ENCODE measurements around the gene DCUN1D3. TPM values are rescaled to one million over a fixed set of nuclear protein-coding genes. Genes with fewer than 3 reads are reported as not detected.

DCUN1D3 gene
- total and polyA plus RNA-seq, 9 donors = 2.6 to 18.2 (median 12.2) TPM

DNA sequence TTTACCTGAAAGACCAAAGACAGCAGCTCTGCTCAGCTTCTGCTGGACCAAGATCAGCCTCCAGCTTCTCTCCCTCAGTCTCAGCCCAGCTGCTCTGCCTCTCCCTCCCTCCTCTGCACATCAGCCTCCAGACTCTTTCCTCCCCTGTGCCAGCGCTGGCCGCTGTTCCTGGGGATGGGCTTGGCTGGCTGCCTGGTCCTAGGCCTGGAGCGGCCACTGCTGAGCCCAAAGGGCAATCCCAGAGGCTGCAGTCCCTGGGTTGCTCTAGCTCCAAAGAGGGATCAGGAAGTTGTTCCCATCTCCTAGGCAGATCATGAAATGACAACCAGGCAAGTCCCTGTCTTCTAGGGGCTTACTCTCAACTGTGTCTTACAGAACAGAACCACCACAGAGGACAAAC, 31.3 kb downstream of the DCUN1D3 start:
- H3K9me3 ChIP-seq = no peaks in the 10 kb centered on the region
- no peaks in the 10 kb centered on the region for H3K27me3 ChIP-seq
- H3K4me3 ChIP-seq = no peak overlapping the region
- TF ChIP-seq EP300 (IDR thresholded peaks at IDR 0.05) (no peak), POLR2A (IDR thresholded peaks at IDR 0.05) (no peak)
- TF ChIP-seq, protein P1, sequence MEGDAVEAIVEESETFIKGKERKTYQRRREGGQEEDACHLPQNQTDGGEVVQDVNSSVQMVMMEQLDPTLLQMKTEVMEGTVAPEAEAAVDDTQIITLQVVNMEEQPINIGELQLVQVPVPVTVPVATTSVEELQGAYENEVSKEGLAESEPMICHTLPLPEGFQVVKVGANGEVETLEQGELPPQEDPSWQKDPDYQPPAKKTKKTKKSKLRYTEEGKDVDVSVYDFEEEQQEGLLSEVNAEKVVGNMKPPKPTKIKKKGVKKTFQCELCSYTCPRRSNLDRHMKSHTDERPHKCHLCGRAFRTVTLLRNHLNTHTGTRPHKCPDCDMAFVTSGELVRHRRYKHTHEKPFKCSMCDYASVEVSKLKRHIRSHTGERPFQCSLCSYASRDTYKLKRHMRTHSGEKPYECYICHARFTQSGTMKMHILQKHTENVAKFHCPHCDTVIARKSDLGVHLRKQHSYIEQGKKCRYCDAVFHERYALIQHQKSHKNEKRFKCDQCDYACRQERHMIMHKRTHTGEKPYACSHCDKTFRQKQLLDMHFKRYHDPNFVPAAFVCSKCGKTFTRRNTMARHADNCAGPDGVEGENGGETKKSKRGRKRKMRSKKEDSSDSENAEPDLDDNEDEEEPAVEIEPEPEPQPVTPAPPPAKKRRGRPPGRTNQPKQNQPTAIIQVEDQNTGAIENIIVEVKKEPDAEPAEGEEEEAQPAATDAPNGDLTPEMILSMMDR (IDR thresholded peaks at IDR 0.05) = no peak
- no peaks in the 10 kb centered on the region for H3K36me3 ChIP-seq
- 0 to 10% (median 5%) methylated on average over 3 of the region's 3 CpGs for WGBS, 3 donors
- H3K4me1 ChIP-seq (ENCODE audit: insufficient read depth) = peaks cover 19% of the 10 kb centered on the region
- H3K27ac ChIP-seq = no peak overlapping the region
- intact Hi-C loops (cut with DNase I) = no loop called here
- peak; percentile 84 to 89 (median 85) for DNase-seq

DNA sequence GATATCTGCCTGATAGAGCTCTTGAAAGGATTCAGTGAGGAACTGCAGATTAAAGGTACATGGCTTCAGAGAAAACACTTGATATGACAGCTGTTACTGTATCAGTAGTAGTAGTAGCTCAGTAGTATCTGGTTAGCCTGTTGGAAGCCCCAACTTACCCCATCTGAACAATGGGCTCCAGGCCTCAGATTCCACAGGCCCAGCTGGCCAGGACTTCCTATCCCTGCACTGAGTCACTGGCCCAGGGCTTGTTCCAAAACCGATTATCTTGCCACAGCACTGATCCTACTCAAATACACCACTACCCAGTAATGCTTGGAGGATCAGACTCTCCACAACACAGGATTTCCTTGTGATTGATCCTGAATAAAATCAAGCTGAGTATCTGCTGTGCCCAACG, 32.6 kb downstream of the DCUN1D3 start:
- Histone ChIP-seq H3K27me3 (no peaks in the 10 kb centered on the region), H3K4me1 (ENCODE audit: insufficient read depth) (peaks cover 19% of the 10 kb centered on the region), H3K4me3 (no peak overlapping the region), H3K27ac (no peak overlapping the region), H3K36me3 (no peaks in the 10 kb centered on the region), H3K9me3 (no peaks in the 10 kb centered on the region)
- TF ChIP-seq POLR2A (IDR thresholded peaks at IDR 0.05) (no peak), EP300 (IDR thresholded peaks at IDR 0.05) (no peak)
- TF ChIP-seq, protein P1 (IDR thresholded peaks at IDR 0.05) = no peak
- 73 to 85% (median 74%) methylated on average over 2 of the region's 2 CpGs for WGBS, 3 donors
- no peak for DNase-seq
- intact Hi-C loops (cut with DNase I) = no loop called here

DNA sequence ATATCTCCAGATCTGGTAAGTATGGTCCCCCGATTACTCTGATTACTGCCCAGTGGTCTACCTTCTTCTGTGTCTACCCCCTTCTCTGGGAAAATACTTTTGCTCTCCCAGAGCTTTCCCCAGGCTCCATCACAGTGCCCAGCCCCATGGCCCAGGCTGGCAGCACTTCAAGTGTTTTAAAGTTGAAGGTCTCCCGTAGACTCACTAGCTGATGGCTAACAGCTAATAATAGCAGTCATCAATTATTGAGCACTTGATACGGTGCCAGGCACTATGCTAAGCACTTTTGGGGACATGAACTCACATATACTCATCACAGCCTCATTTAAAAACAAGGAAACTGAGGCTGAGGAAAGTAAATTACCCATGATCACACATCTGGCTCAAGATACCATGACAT, 33.4 kb downstream of the DCUN1D3 start:
- WGBS, 3 donors = 68 to 75% (median 74%) methylated on average over 3 of the region's 3 CpGs
- intact Hi-C loops (cut with DNase I) = no loop called here
- H3K4me1 ChIP-seq (ENCODE audit: insufficient read depth) = peaks cover 19% of the 10 kb centered on the region

DNA sequence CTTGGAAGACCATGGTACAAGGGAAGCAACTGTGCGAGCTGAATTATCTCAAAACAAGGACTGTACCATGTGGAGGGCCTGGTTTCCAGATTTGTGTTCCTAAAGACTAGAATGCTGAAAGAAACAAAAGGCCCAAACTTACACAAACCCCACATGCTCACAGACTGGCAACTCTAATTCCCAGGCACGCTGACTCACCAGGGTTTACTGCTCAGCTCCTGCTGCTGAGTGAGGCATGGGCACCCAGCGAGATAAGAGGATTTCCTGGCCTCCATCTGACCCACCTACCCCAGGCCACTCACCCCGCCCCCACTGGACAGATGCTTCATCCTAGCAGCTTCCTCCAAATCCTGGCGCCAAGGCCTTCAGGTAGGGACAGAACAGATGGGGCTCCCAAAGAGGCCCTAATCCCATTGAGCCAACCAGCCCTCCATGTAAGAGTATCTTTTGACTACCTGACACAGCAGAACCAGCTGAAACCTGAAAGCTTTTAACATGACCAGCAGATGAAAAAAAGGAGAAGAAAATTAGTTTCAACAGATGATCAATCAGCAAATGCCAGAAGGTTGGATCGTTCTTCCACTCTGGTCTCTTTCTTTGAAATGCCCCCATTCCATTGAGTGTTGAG, 33.9 kb downstream of the DCUN1D3 start:
- DNase-seq = peak in 2 of 5 donors; percentile 28 to 43
- Histone ChIP-seq H3K27me3 (no peaks in the 10 kb centered on the region), H3K4me3 (no peak overlapping the region), H3K36me3 (no peaks in the 10 kb centered on the region), H3K9me3 (no peaks in the 10 kb centered on the region), H3K4me1 (ENCODE audit: insufficient read depth) (peaks cover 19% of the 10 kb centered on the region), H3K27ac (no peak overlapping the region)
- TF ChIP-seq EP300 (IDR thresholded peaks at IDR 0.05) = no peak
- TF ChIP-seq POLR2A (IDR thresholded peaks at IDR 0.05) = no peak
- TF ChIP-seq, protein P1 (IDR thresholded peaks at IDR 0.05) = no peak
- WGBS, 3 donors = 72 to 76% (median 72%) methylated on average over 6 of the region's 6 CpGs
- intact Hi-C loops (cut with DNase I) = no loop called here

More for the DNA sequence above, 33.4 kb downstream of the DCUN1D3 start:
- Histone ChIP-seq H3K9me3 (no peaks in the 10 kb centered on the region), H3K36me3 (no peaks in the 10 kb centered on the region), H3K27ac (no peak overlapping the region), H3K27me3 (no peaks in the 10 kb centered on the region), H3K4me3 (no peak overlapping the region)
- no peak for DNase-seq
- TF ChIP-seq, protein P1 (IDR thresholded peaks at IDR 0.05) = no peak
- TF ChIP-seq EP300 (IDR thresholded peaks at IDR 0.05) (no peak), POLR2A (IDR thresholded peaks at IDR 0.05) (no peak)
